H1 (cell line): ENCODE results near the gene COL5A1. TPM values are rescaled to one million over a fixed set of nuclear protein-coding genes. Genes with fewer than 3 reads are reported as not detected.

ENCODE experiments used
- CTCF ChIA-PET: fragments of 300-600 bp; sonication (Branson Sonifier 250); formaldehyde crosslinking; loops from one replicate; lab custom pipeline; 2021; ENCODE audit not compliant: partially characterized antibody; lab: Charles Lee
- POLR2A ChIA-PET: fragments of 300-600 bp; sonication (Branson Sonifier 250); formaldehyde crosslinking; loops from one replicate; lab custom pipeline; 2021; ENCODE audit warnings: inconsistent platforms; ENCODE audit not compliant: partially characterized antibody; lab: Charles Lee
- DNase-seq, 2 experiments: peaks; one replicate each; pipeline versions ENCODE4 v3.0.0 to v3.0.0-alpha.2; 2010 to 2022; ENCODE audit warnings: low spot score in 2 of 2, low read depth in 1 of 2, mixed read lengths in 1 of 2
- FAIRE-seq: peaks from 2 replicates; lab custom pipeline; 2011; peaks lifted over from hg19 to GRCh38; lab: Jason Lieb, UNC
- H2AFZ ChIP-seq: 2 replicates; pipeline ENCODE4 v1.8.1; 2012; ENCODE audit warnings: low read length, inconsistent platforms
- H2AK5ac ChIP-seq: 2 replicates; pipeline ENCODE4 v1.6.1; 2013; ENCODE audit warnings: low read depth, low read length
- H2BK120ac ChIP-seq: replicated peaks from 2 replicates; pipeline ENCODE3; 2013; ENCODE audit warnings: low read depth, low read length, inconsistent platforms
- H2BK12ac ChIP-seq: 2 replicates; pipeline ENCODE4 v1.6.1; 2013; ENCODE audit warnings: low read depth, low read length
- H2BK15ac ChIP-seq: 2 replicates; pipeline ENCODE4 v1.6.1; 2013; ENCODE audit warnings: low read length
- H2BK20ac ChIP-seq: 2 replicates; pipeline ENCODE4 v1.6.1; 2013; ENCODE audit warnings: low read length
- H2BK5ac ChIP-seq: 2 replicates; pipeline ENCODE4 v1.6.1; 2013; ENCODE audit warnings: low read depth, low read length
- H3K14ac ChIP-seq: 2 replicates; pipeline ENCODE4 v1.6.1; 2013; ENCODE audit warnings: inconsistent platforms; ENCODE audit not compliant: insufficient read length
- H3K18ac ChIP-seq: 2 replicates; pipeline ENCODE4 v1.6.1; 2013; ENCODE audit warnings: low read length; ENCODE audit errors: extremely low read depth
- H3K23ac ChIP-seq: 2 replicates; pipeline ENCODE4 v1.6.1; 2013; ENCODE audit warnings: inconsistent platforms; ENCODE audit not compliant: insufficient read length
- H3K23me2 ChIP-seq: 2 replicates; pipeline ENCODE4 v1.6.1; 2013; ENCODE audit warnings: low read depth, low read length
- H3K27ac ChIP-seq: 2 replicates; pipeline ENCODE4 v1.6.1; 2011; ENCODE audit warnings: low read depth, low read length, inconsistent platforms
- H3K27me3 ChIP-seq, 4 experiments: replicated peaks in 1 of 4; 1 replicate in 1 of 4; 2 replicates in 3 of 4; pipeline versions ENCODE4 v1.6.1 to v1.8.1; 2011 to 2013; ENCODE audit warnings: low read length in 3 of 4, mild to moderate bottlenecking in 3 of 4, inconsistent platforms in 2 of 4, mixed read lengths in 2 of 4, moderate library complexity in 1 of 4; ENCODE audit not compliant: control insufficient read depth in 3 of 4, insufficient read depth in 3 of 4; ENCODE audit errors: extremely low read depth in 1 of 4
- H3K36me3 ChIP-seq, 4 experiments: 2 replicates each; pipeline versions ENCODE4 v1.6.1 to v1.8.1; 2011 to 2013; ENCODE audit warnings: mild to moderate bottlenecking in 4 of 4, low read length in 3 of 4, moderate library complexity in 2 of 4, control low read depth in 1 of 4, inconsistent platforms in 1 of 4; ENCODE audit not compliant: insufficient read depth in 4 of 4, control insufficient read depth in 2 of 4
- H3K4ac ChIP-seq: replicated peaks from 2 replicates; pipeline ENCODE3; 2013; ENCODE audit warnings: low read length, low read depth, mixed read lengths, inconsistent platforms; ENCODE audit not compliant: insufficient read length
- H3K4me1 ChIP-seq, 4 experiments: replicated peaks in 1 of 4; 1 replicate in 1 of 4; 2 replicates in 3 of 4; pipeline versions ENCODE4 v1.6.1 to v1.8.1; 2011 to 2013; ENCODE audit warnings: low read length in 3 of 4, inconsistent platforms in 2 of 4, mixed read lengths in 1 of 4; ENCODE audit not compliant: insufficient read depth in 4 of 4, control insufficient read depth in 3 of 4
- H3K4me2 ChIP-seq, 2 experiments: 2 replicates each; pipeline versions ENCODE4 v1.6.1 to v1.8.1; 2011 to 2013; ENCODE audit warnings: low read depth in 2 of 2, low read length in 2 of 2, control low read depth in 1 of 2, inconsistent platforms in 1 of 2, mild to moderate bottlenecking in 1 of 2; ENCODE audit not compliant: insufficient read depth in 1 of 2
- H3K4me3 ChIP-seq, 4 experiments: fragments of 200-600, 300-600 bp in 1 of 4; sonication (generic), shearing (Covaris generic), sonication (Bioruptor Twin) in 1 of 4; 2 replicates each; pipeline versions ENCODE4 v1.5.1 to v1.8.1; 2011 to 2016; ENCODE audit warnings: low read length in 4 of 4, low read depth in 3 of 4, control low read depth in 2 of 4, inconsistent platforms in 2 of 4, mild to moderate bottlenecking in 2 of 4, mixed read lengths in 1 of 4, moderate library complexity in 1 of 4; ENCODE audit not compliant: insufficient read depth in 2 of 4; ENCODE audit errors: extremely low read depth in 1 of 4
- H3K56ac ChIP-seq: replicated peaks from 2 replicates; pipeline ENCODE3; 2013; ENCODE audit warnings: low read depth, mild to moderate bottlenecking, mixed read lengths, low read length, inconsistent platforms; ENCODE audit not compliant: insufficient read length
- H3K79me1 ChIP-seq: 2 replicates; pipeline ENCODE4 v1.6.1; 2013; ENCODE audit warnings: low read depth, low read length, control low read depth
- H3K79me2 ChIP-seq, 2 experiments: 2 replicates each; pipeline versions ENCODE4 v1.6.1 to v1.8.1; 2012 to 2013; ENCODE audit warnings: low read length in 2 of 2, mild to moderate bottlenecking in 2 of 2, inconsistent platforms in 1 of 2; ENCODE audit not compliant: insufficient read depth in 2 of 2, control insufficient read depth in 1 of 2
- H3K9ac ChIP-seq, 4 experiments: replicated peaks in 1 of 4; 1 replicate in 1 of 4; 2 replicates in 3 of 4; pipeline versions ENCODE4 v1.6.1 to v1.8.1; 2011 to 2013; ENCODE audit warnings: low read depth in 3 of 4, low read length in 3 of 4, control low read depth in 2 of 4, mild to moderate bottlenecking in 2 of 4, moderate library complexity in 2 of 4, inconsistent platforms in 1 of 4; ENCODE audit errors: extremely low read depth in 1 of 4
- H3K9me3 ChIP-seq, 2 experiments: 2 replicates each; pipeline versions ENCODE4 v1.6.1 to v1.8.1; 2012 to 2013; ENCODE audit warnings: mild to moderate bottlenecking in 2 of 2, moderate library complexity in 2 of 2, control low read depth in 1 of 2, inconsistent platforms in 1 of 2, low read depth in 1 of 2, low read length in 1 of 2, mixed read lengths in 1 of 2; ENCODE audit not compliant: insufficient read depth in 2 of 2
- H4K20me1 ChIP-seq, 2 experiments: replicated peaks in 1 of 2; 2 replicates each; pipeline versions ENCODE3 to v1.8.1; 2011 to 2013; ENCODE audit warnings: inconsistent platforms in 2 of 2, low read length in 2 of 2, mild to moderate bottlenecking in 1 of 2; ENCODE audit not compliant: insufficient read depth in 2 of 2, control insufficient read depth in 1 of 2
- H4K5ac ChIP-seq: 2 replicates; pipeline ENCODE4 v1.6.1; 2013; ENCODE audit warnings: low read length, low read depth, mixed read lengths, inconsistent platforms; ENCODE audit not compliant: insufficient read length
- H4K8ac ChIP-seq: 2 replicates; pipeline ENCODE4 v1.8.0; 2013; ENCODE audit warnings: mild to moderate bottlenecking, moderate library complexity, low read length, inconsistent platforms; ENCODE audit not compliant: insufficient read depth; ENCODE audit errors: extremely low read depth
- H4K91ac ChIP-seq: replicated peaks from 2 replicates; pipeline ENCODE3; 2013; ENCODE audit warnings: low read length, mixed read lengths, inconsistent platforms; ENCODE audit not compliant: insufficient read length
- ATF2 ChIP-seq: IDR thresholded peaks from 2 replicates; pipeline ENCODE4 v1.6.1; 2012; ENCODE audit warnings: low read length, inconsistent platforms
- CBX8 ChIP-seq: fragments of 300-800, 300-1000 bp; sonication (generic); IDR thresholded peaks from 2 replicates; pipeline ENCODE4 v1.7.1; 2016; ENCODE audit warnings: low read depth, low read length, borderline replicate concordance
- EZH2 ChIP-seq: fragments of 200-600 bp; sonication (generic); IDR thresholded peaks from 2 replicates; pipeline ENCODE4 v1.7.1; 2012; ENCODE audit warnings: low read depth, mild to moderate bottlenecking, moderate library complexity, low read length, inconsistent platforms; ENCODE audit not compliant: severe bottlenecking
- FOSL1 ChIP-seq: IDR thresholded peaks from 2 replicates; pipeline ENCODE4 v1.6.1; 2011; ENCODE audit warnings: mild to moderate bottlenecking, low read depth, low read length, moderate library complexity; ENCODE audit not compliant: insufficient read depth
- MAFK ChIP-seq: IDR thresholded peaks from 2 replicates; pipeline ENCODE4 v1.6.1; 2012; ENCODE audit warnings: low read depth, mild to moderate bottlenecking, improper control_type of control experiment, low read length
- PHF8 ChIP-seq: fragments of 200-600 bp; sonication (generic); conservative IDR thresholded peaks from 2 replicates; pipeline ENCODE4 v1.7.1; 2012; ENCODE audit warnings: low read depth, mild to moderate bottlenecking, inconsistent platforms, low read length, moderate library complexity
- POLR2A ChIP-seq, 2 experiments: IDR thresholded peaks; 1 replicate in 1 of 2; 2 replicates in 1 of 2; pipeline ENCODE4 v1.6.1; 2011; ENCODE audit warnings: low read depth in 2 of 2, low read length in 2 of 2, mild to moderate bottlenecking in 2 of 2; ENCODE audit errors: control extremely low read depth in 1 of 2
- RBBP5 ChIP-seq: IDR thresholded peaks from 2 replicates; pipeline ENCODE4 v1.7.1; 2012; ENCODE audit warnings: low read depth, mild to moderate bottlenecking, inconsistent platforms, low read length, moderate library complexity, borderline replicate concordance
- SP1 ChIP-seq: IDR thresholded peaks from 2 replicates; pipeline ENCODE4 v1.6.1; 2011; ENCODE audit warnings: low read depth, low read length
- SUZ12 ChIP-seq: fragments of 200-600 bp; sonication (generic); IDR thresholded peaks from 2 replicates; pipeline ENCODE4 v1.6.1; 2012; ENCODE audit warnings: mild to moderate bottlenecking, inconsistent platforms, low read length, moderate library complexity, mixed read lengths
- YY1 ChIP-seq: IDR thresholded peaks from 2 replicates; pipeline ENCODE4 v1.6.1; 2011; ENCODE audit warnings: low read depth, mild to moderate bottlenecking, low read length
- WGBS, 2 experiments: shearing (Covaris generic) in 1 of 2; methylation state at CpG; one replicate each; pipeline versions ENCODE4 v1.1.6 to v1.1.7; 2013 to 2015; ENCODE audit warnings: low lambda C conversion rate in 2 of 2, mixed read lengths in 2 of 2, inconsistent platforms in 1 of 2, low coverage in 1 of 2, missing lambda C conversion rate in 1 of 2; ENCODE audit not compliant: insufficient replicate concordance in 2 of 2, insufficient coverage in 1 of 2, insufficient read length in 1 of 2; ENCODE audit errors: extremely low coverage in 1 of 2, missing lambda C conversion rate in 1 of 2; 5-methylcytosine and 5-hydroxymethylcytosine counted together
- polyA plus RNA-seq, 7 experiments: library from polyadenylated mRNA; depleted of rRNA in 3 of 7; stranded (reverse) in 5 of 7; unstranded in 2 of 7; fragments of >200 nt in 5 of 7; fragments of 200-250 nt in 2 of 7; gene quantifications; 1 replicate in 5 of 7; 2 replicates in 1 of 7; 4 replicates in 1 of 7; pipeline versions ENCODE4 v1.2.1 to v1.2.3, GENCODE V29; 2011 to 2013; ENCODE audit warnings: missing spikeins in 2 of 7, mixed read lengths in 2 of 7
- total RNA-seq: library from RNA; stranded (reverse); fragmentation: NEBNext Ultra II Directional; extraction: Animal tissue kit (Norgen Biotek cat#: 25700); gene quantifications from 2 replicates; pipeline ENCODE4 v1.2.1, GENCODE V29; 2021

Gene COL5A1
- total and polyA plus RNA-seq, 2 of the 8 experiments (the other 6 are each of a cell fraction or from before 2014, with no cell fraction given): 3.8 to 12.0 TPM

GRCh38 chr9:134653259-134654009 is 11.8 kb downstream of the COL5A1 start:
- Histone ChIP-seq H3K9ac (no peak overlapping the region), H3K56ac (no peak overlapping the region), H3K27me3 (no peaks in the 10 kb centered on the region), H3K27ac (no peak overlapping the region), H4K20me1 (peaks cover 0 to 12% of the 10 kb centered on the region in 2 experiments), H2BK12ac (no peak overlapping the region), H3K23ac (no peak overlapping the region), H3K18ac (no peak overlapping the region), H3K9me3 (no peaks in the 10 kb centered on the region), H2AFZ (no peak overlapping the region), H2AK5ac (no peak overlapping the region), H3K79me1 (peaks cover 2% of the 10 kb centered on the region; the same call in 1 of the 2 replicates), H3K4ac (no peak overlapping the region), H3K23me2 (peaks cover 12% of the 10 kb centered on the region; the same call in 1 of the 2 replicates), H3K4me2 (no peak overlapping the region), H4K5ac (no peak overlapping the region), H2BK120ac (no peak overlapping the region), H2BK15ac (no peak overlapping the region), H2BK20ac (no peak overlapping the region), H4K91ac (no peak overlapping the region), H3K79me2 (no peaks in the 10 kb centered on the region), H2BK5ac (no peak overlapping the region), H3K4me1 (peaks cover 0 to 8% (median 3%) of the 10 kb centered on the region in 4 experiments; a peak in 3 of 7 replicates), H3K36me3 (no peaks in the 10 kb centered on the region), H3K14ac (no peak overlapping the region), H3K4me3 (no peak overlapping the region), H4K8ac (no peak overlapping the region; the same call in 1 of the 2 replicates)
- ChIA-PET CTCF (interaction anchor here (0.7 to 1.2 kb wide), 5 partner anchors 9 to 1019 kb away, joined by 3 read pairs; no protein-coding TSS in a partner anchor), POLR2A (no interaction called here)
- WGBS, 2 experiments: 91% methylated on average over 17 of the region's 17 CpGs; no CpG with 5 or more reads in 1 of the 2 experiments
- DNase-seq (no peak), FAIRE-seq (no peak)
- TF ChIP-seq FOSL1 (no peak), CBX8 (no peak), ATF2 (no peak), YY1 (no peak), POLR2A (IDR thresholded peaks at IDR 0.05; ENCODE audit: control extremely low read depth in 1 of 2, low read depth in 2 of 2, low read length in 2 of 2) (no peak), SP1 (no peak), RBBP5 (no peak), PHF8 (no peak), EZH2 (no peak), MAFK (no peak), SUZ12 (no peak)
